Measurements from ENCODE around the gene INTS4.
A peak's percentile ranks its signal among the peaks of the same experiment; 100 is the strongest.
"Not testable (repeated sequence)": the region's sequence is repeated elsewhere in the genome, so short reads cannot be mapped to it uniquely, and the experiment has no call there.

Gene INTS4, protein sequence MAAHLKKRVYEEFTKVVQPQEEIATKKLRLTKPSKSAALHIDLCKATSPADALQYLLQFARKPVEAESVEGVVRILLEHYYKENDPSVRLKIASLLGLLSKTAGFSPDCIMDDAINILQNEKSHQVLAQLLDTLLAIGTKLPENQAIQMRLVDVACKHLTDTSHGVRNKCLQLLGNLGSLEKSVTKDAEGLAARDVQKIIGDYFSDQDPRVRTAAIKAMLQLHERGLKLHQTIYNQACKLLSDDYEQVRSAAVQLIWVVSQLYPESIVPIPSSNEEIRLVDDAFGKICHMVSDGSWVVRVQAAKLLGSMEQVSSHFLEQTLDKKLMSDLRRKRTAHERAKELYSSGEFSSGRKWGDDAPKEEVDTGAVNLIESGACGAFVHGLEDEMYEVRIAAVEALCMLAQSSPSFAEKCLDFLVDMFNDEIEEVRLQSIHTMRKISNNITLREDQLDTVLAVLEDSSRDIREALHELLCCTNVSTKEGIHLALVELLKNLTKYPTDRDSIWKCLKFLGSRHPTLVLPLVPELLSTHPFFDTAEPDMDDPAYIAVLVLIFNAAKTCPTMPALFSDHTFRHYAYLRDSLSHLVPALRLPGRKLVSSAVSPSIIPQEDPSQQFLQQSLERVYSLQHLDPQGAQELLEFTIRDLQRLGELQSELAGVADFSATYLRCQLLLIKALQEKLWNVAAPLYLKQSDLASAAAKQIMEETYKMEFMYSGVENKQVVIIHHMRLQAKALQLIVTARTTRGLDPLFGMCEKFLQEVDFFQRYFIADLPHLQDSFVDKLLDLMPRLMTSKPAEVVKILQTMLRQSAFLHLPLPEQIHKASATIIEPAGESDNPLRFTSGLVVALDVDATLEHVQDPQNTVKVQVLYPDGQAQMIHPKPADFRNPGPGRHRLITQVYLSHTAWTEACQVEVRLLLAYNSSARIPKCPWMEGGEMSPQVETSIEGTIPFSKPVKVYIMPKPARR

DNA sequence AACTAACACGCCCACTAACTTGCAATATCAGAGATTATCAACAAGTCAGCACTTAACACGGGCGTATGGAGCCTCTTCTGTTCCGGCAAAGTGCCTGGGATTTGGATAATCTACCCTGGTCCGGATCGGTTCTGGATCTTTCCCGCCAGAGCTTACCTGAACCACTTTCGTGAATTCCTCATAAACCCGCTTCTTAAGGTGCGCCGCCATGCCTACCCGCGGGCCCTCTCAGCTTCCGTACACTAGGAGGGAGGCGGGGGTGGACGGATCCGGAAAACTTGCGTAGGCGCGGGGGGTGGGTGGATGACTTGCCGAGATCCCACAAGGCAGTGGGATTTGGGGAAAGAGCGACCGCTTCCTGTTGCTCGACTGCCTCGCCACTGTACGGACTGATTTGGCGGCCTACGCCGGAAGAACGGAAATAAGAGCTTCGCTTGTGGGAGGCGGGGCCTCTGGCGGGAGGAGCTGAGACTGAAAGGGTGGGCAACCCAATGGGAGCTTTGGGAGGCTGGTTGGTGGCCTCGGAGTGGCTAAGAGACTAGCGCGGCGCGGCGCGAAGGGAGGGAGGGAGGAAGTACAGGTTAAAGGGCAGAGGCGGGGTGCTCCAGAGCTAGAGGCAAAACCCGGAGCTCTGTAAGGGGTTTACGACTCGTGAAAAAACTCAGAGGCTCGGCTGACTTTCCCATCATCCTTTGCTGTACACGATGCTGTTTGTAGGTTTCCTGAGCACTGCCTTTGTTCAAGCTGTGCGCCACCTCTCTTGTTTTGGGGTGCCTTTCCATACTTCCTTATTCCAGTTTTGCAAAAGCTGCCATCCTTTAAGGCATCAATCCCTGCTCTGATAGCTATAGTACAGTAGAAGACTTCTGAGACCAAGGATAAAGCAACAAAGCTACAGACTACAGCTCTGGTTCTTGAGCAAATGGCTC lies at the start of gene INTS4:
INTS4 (minus strand) TSS at position 235 of the 929 bp plus-strand sequence; CDS start at position 210, 25 bp downstream.
- Mint-ChIP-seq H3K4me1 (peaks cover 27% of the 10 kb centered on the region), H3K36me3 (peaks cover 2% of the 10 kb centered on the region), H3K9me3 (no peaks in the 10 kb centered on the region), H3K4me3 (peak within 1 kb of the TSS; percentile 92), H3K27ac (peak within 1 kb of the TSS; percentile 94), H3K27me3 (no peaks in the 10 kb centered on the region)

DNA sequence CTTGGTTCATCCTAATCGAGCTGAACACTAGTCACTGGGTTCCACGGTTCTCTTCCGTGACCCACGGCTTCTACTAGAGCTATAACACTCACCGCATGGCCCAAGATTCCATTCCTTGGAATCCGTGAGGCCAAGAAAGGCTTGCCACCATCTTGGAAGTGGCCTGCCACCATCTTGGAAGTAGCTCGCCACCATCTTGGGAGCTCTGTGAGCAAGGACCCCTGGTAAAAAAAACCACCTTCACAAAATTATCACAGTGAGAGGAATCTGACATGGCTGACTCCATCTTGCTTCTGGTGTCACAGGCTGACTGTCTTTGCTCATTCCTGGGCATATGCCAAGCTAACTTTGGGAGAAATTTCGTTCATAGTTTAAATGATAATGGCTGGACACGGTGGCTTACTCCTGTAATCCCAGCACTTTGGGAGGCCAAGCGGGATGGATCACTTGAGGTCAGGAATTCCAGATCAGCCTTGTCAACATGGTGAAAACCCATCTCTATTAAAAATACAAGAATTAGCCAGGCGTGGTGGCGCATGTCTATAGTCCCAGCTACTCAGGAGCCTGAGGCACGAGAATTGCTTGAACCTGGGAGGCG lies 47.5 kb upstream of the INTS4 start:
- Mint-ChIP-seq H3K36me3 (no peaks in the 10 kb centered on the region), H3K27ac (no peak overlapping the region), H3K9me3 (no peaks in the 10 kb centered on the region), H3K27me3 (no peaks in the 10 kb centered on the region), H3K4me1 (peaks cover 22% of the 10 kb centered on the region), H3K4me3 (no peak overlapping the region)

- H3K4me1 Mint-ChIP-seq: peaks cover 21% of the 10 kb centered on the region
- H3K36me3 Mint-ChIP-seq, H3K4me3 Mint-ChIP-seq, H3K27me3 Mint-ChIP-seq, H3K9me3 Mint-ChIP-seq, H3K27ac Mint-ChIP-seq: not testable (repeated sequence)
These were observed 46.9 kb upstream of the INTS4 start for GRCh38 chr11:78041380-78041719.

GRCh38 chr11:78040691-78041379 lies 46.4 kb upstream of the INTS4 start:
- no peaks in the 10 kb centered on the region for H3K27me3 Mint-ChIP-seq
- H3K27ac Mint-ChIP-seq: no peak overlapping the region
- no peaks in the 10 kb centered on the region for H3K9me3 Mint-ChIP-seq
- H3K4me3 Mint-ChIP-seq: no peak overlapping the region
- H3K4me1 Mint-ChIP-seq: peaks cover 16% of the 10 kb centered on the region
- no peaks in the 10 kb centered on the region for H3K36me3 Mint-ChIP-seq

DNA sequence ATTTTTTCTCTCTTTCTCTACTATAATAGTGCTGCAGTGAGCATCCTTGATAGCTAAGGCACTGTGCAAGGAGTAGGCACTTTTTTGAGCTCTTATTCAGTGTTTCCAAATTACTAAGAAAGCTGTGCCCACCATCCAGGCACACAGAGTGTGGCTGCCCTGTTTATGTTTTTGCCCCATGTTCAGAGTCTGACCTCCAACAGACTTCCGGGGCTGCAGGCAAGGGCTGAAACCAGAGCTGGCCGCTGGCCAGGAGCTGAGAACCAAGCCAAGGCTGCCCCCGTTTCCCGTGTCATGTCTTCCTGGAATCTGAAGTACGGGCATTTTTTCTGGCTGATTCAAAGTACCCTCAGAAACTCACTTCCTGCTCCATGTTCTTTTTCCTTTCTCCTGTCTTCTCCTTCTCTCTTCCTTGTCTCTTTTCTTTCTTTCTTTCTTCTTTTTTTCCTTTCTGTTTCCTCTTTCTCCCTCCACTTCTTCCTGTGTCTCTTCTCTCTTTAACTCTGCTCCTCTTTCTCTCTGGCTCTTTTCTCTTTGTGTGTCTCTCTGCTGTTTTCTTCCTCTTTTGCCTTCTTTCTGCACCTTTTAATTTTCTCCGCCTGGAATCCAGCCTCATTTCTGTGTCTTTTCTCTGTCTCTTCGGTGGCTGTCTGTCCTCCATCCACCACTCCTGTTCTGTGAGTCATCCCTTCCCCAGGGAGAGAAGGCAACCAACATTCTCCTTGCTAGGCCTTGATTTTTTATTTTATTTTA lies 45.6 kb upstream of the INTS4 start:
- Mint-ChIP-seq H3K4me3 (no peak overlapping the region), H3K27me3 (no peaks in the 10 kb centered on the region), H3K4me1 (peaks cover 11% of the 10 kb centered on the region), H3K36me3 (no peaks in the 10 kb centered on the region), H3K27ac (peak overlapping the region; percentile 81), H3K9me3 (no peaks in the 10 kb centered on the region)

GRCh38 chr11:78039391-78039918 lies 45.0 kb upstream of the INTS4 start:
- Mint-ChIP-seq H3K4me3 (no peak overlapping the region), H3K9me3 (no peaks in the 10 kb centered on the region), H3K4me1 (peaks cover 11% of the 10 kb centered on the region), H3K36me3 (no peaks in the 10 kb centered on the region), H3K27ac (peak overlapping the region; percentile 81), H3K27me3 (no peaks in the 10 kb centered on the region)

DNA sequence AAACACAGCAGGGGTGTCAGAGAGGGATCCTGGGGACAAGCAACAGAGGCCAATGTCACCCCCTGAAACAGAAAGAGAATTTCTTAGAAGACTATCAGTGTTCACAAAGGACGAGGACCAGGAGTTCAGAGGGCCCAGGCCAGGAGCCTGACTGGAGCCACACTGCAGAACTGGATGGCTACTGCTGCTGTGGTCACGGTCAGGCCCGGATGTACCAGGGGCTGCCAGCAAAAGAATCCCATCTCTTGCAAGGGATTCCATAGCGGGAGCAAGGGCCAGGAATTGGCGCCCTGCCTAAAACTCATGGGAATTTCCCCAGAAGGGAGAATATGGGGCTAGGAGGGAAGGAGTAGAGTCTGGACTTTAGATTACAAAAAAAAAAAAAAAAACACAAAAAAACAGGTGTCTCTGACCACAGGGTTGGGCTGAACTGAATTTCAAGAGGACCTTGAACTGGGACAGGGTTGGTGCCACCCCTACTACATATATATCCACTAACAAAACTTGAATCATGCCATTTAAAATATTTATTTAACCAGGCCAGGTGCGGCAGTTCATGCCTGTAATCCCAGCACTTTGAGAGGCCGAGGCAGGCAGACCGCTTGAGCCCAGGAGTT lies 44.3 kb upstream of the INTS4 start:
- H3K36me3 Mint-ChIP-seq: no peaks in the 10 kb centered on the region
- peaks cover 11% of the 10 kb centered on the region for H3K4me1 Mint-ChIP-seq
- H3K4me3 Mint-ChIP-seq: no peak overlapping the region
- no peaks in the 10 kb centered on the region for H3K9me3 Mint-ChIP-seq
- H3K27ac Mint-ChIP-seq: no peak overlapping the region
- no peaks in the 10 kb centered on the region for H3K27me3 Mint-ChIP-seq

DNA sequence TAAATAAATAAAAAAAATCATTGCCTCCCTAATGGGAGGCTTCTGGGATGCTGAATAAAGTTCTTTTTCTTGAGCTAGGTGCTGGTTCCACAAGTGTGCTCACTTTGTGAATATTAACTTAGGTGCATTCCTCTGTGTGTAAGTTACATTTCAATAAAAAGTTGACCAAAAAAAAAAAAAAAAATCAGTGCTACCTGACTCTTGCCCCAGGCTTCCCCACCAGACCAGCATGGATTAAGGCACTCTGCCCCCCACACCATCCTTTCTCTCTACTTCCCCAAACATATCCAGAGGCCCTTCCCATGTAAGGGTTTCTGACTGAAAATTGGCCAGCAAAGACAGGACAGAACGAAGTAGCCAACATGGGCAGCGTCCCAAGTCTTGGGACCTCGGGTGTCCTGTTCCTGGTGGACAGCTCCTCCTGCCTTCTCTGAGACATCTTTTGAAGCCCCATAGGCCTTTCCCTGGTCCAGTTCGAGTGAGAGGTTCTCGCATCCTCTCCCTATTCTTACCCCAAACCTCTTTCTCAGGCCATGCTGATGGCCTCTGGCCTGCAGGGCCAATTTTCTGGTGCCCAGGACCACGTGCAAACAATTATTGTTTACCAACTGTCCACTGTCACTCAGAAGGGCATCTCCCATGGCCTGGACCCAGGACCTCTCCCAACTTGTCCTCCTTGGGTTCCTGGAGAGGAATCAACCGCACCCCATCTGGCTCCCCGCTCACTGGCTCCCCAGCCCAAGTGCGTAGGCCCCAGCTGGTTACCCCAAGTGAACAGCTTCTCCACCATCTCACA lies 43.6 kb upstream of the INTS4 start:
- H3K27me3 Mint-ChIP-seq: no peaks in the 10 kb centered on the region
- no peak overlapping the region for H3K27ac Mint-ChIP-seq
- no peaks in the 10 kb centered on the region for H3K9me3 Mint-ChIP-seq
- H3K4me1 Mint-ChIP-seq: peaks cover 11% of the 10 kb centered on the region
- no peaks in the 10 kb centered on the region for H3K36me3 Mint-ChIP-seq
- no peak overlapping the region for H3K4me3 Mint-ChIP-seq

DNA sequence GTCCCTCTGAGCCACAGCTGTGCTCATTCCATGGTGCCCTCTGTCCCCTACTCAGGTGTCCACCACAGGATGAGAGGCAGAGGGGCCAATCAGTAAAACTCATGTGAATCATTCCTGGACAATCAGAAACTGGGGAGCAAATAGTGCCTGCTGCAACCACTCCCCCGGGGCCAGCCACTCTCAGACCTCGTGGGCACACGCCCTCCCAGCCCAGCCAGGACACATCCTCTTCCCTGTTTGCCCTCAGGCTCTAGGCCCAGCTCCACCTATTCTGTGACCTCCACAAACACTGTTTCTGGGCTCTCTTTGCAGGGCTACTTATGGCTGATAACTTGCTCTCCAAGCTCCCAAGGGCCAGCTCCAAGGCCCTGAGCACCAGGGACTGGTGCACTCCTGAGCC lies 42.6 kb upstream of the INTS4 start:
- H3K36me3 Mint-ChIP-seq: no peaks in the 10 kb centered on the region
- no peak overlapping the region for H3K27ac Mint-ChIP-seq
- peaks cover 11% of the 10 kb centered on the region for H3K4me1 Mint-ChIP-seq
- H3K4me3 Mint-ChIP-seq: no peak overlapping the region
- no peaks in the 10 kb centered on the region for H3K9me3 Mint-ChIP-seq
- no peaks in the 10 kb centered on the region for H3K27me3 Mint-ChIP-seq

- Mint-ChIP-seq H3K36me3 (no peaks in the 10 kb centered on the region), H3K4me1 (peaks cover 11% of the 10 kb centered on the region), H3K9me3 (no peaks in the 10 kb centered on the region), H3K4me3 (no peak overlapping the region), H3K27me3 (no peaks in the 10 kb centered on the region), H3K27ac (no peak overlapping the region)
These were observed 41.8 kb upstream of the INTS4 start for GRCh38 chr11:78036313-78036712.

DNA sequence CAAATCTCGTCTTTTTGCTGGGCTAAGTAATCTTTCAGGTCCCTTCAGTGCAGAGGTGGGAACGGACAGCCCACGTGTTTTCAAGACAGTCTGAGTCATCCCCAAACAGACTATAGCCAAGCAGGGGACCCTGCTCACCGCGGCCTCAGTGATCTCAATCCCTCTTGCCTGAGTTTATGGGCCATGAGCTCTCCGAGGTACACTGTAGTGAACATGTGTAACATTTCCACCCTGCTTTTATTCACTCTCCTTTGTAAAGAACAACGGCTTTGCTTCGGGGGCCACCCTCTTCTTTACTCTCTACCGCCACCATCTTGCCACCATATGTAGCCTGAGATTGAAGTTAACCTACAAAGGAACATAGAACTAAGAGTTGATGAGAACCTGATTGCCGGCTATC lies 40.2 kb upstream of the INTS4 start:
- H3K27me3 Mint-ChIP-seq: no peaks in the 10 kb centered on the region
- peaks cover 2% of the 10 kb centered on the region for H3K4me1 Mint-ChIP-seq
- no peaks in the 10 kb centered on the region for H3K9me3 Mint-ChIP-seq
- H3K4me3 Mint-ChIP-seq: no peak overlapping the region
- no peaks in the 10 kb centered on the region for H3K36me3 Mint-ChIP-seq
- no peak overlapping the region for H3K27ac Mint-ChIP-seq

GRCh38 chr11:78033040-78033439 lies 38.6 kb upstream of the INTS4 start:
- H3K9me3 Mint-ChIP-seq: no peaks in the 10 kb centered on the region
- H3K4me3 Mint-ChIP-seq: no peak overlapping the region
- H3K27me3 Mint-ChIP-seq: no peaks in the 10 kb centered on the region
- no peaks in the 10 kb centered on the region for H3K36me3 Mint-ChIP-seq
- H3K27ac Mint-ChIP-seq: no peak overlapping the region
- H3K4me1 Mint-ChIP-seq: no peaks in the 10 kb centered on the region

- no peak overlapping the region for H3K27ac Mint-ChIP-seq
- no peaks in the 10 kb centered on the region for H3K9me3 Mint-ChIP-seq
- no peak overlapping the region for H3K4me3 Mint-ChIP-seq
- no peaks in the 10 kb centered on the region for H3K27me3 Mint-ChIP-seq
- no peaks in the 10 kb centered on the region for H3K4me1 Mint-ChIP-seq
- no peaks in the 10 kb centered on the region for H3K36me3 Mint-ChIP-seq
These were observed 37.6 kb upstream of the INTS4 start for GRCh38 chr11:78032090-78032489.

Data from activated naive CD4-positive, alpha-beta T cell treated with anti-CD3 and anti-CD28 coated beads, Interleukin-2, amount 50 U/mL, for 24 hours (primary cell).